Osteoblast (primary cell): ENCODE data around the gene ST3GAL2. TPM values are rescaled to one million over a fixed set of nuclear protein-coding genes. Genes with fewer than 3 reads are reported as not detected.
"Not testable (repeated sequence)": the region's sequence is repeated elsewhere in the genome, so short reads cannot be mapped to it uniquely, and the experiment has no call there.

Experiments used
- DNase-seq: peaks from one replicate; pipeline ENCODE4 v3.0.0; 2011; ENCODE audit warnings: low spot score, mixed read lengths; ENCODE audit not compliant: insufficient read length; ENCODE audit errors: missing footprints
- H2AFZ ChIP-seq: 2 replicates; pipeline ENCODE4 v1.6.0; 2011; ENCODE audit warnings: mild to moderate bottlenecking, low read length
- H3K27ac ChIP-seq: 2 replicates; pipeline ENCODE4 v1.5.1; 2011; ENCODE audit warnings: mild to moderate bottlenecking, low read depth, low read length, moderate library complexity
- H3K27me3 ChIP-seq: 2 replicates; pipeline ENCODE4 v1.6.0; 2012; ENCODE audit warnings: mild to moderate bottlenecking, control low read depth, inconsistent platforms, low read length, moderate library complexity; ENCODE audit not compliant: insufficient read depth
- H3K36me3 ChIP-seq: 2 replicates; pipeline ENCODE4 v1.5.1; 2011; ENCODE audit warnings: mild to moderate bottlenecking, low read length, control low read depth, moderate library complexity; ENCODE audit not compliant: insufficient read depth
- H3K4me1 ChIP-seq: 2 replicates; pipeline ENCODE4 v1.5.1; 2011; ENCODE audit warnings: mild to moderate bottlenecking, low read length, control low read depth, moderate library complexity; ENCODE audit not compliant: insufficient read depth
- H3K4me2 ChIP-seq: 2 replicates; pipeline ENCODE4 v1.6.0; 2011; ENCODE audit warnings: mild to moderate bottlenecking, low read length; ENCODE audit not compliant: insufficient read depth
- H3K4me3 ChIP-seq: fragments of 200-600 bp; sonication (generic); 3 replicates; pipeline ENCODE4 v1.5.1; 2012; ENCODE audit warnings: mild to moderate bottlenecking, low read length, inconsistent platforms; ENCODE audit not compliant: insufficient read depth
- H3K79me2 ChIP-seq: 2 replicates; pipeline ENCODE4 v1.6.0; 2012; ENCODE audit warnings: mild to moderate bottlenecking, low read length, control low read depth, inconsistent platforms; ENCODE audit not compliant: insufficient read depth
- H3K9me3 ChIP-seq: 2 replicates; pipeline ENCODE4 v1.5.1; 2011; ENCODE audit warnings: low read depth, low read length, control low read depth
- H4K20me1 ChIP-seq: 2 replicates; pipeline ENCODE4 v1.6.0; 2012; ENCODE audit warnings: mild to moderate bottlenecking, low read length, control low read depth; ENCODE audit not compliant: insufficient read depth
- total RNA-seq: library from RNA; depleted of rRNA; stranded (reverse); fragments of >200 nt; gene quantifications from 2 replicates; pipeline ENCODE4 v1.2.3, GENCODE V29; 2012
- TF ChIP-seq, protein P1 (sequence below): IDR thresholded peaks from 2 replicates; pipeline ENCODE4 v1.5.1; 2011; ENCODE audit warnings: mild to moderate bottlenecking, low read depth, low read length, moderate library complexity; ENCODE audit errors: extremely low read depth

Gene ST3GAL2
- total RNA-seq, 1 donor, result 22.4 TPM

DNA sequence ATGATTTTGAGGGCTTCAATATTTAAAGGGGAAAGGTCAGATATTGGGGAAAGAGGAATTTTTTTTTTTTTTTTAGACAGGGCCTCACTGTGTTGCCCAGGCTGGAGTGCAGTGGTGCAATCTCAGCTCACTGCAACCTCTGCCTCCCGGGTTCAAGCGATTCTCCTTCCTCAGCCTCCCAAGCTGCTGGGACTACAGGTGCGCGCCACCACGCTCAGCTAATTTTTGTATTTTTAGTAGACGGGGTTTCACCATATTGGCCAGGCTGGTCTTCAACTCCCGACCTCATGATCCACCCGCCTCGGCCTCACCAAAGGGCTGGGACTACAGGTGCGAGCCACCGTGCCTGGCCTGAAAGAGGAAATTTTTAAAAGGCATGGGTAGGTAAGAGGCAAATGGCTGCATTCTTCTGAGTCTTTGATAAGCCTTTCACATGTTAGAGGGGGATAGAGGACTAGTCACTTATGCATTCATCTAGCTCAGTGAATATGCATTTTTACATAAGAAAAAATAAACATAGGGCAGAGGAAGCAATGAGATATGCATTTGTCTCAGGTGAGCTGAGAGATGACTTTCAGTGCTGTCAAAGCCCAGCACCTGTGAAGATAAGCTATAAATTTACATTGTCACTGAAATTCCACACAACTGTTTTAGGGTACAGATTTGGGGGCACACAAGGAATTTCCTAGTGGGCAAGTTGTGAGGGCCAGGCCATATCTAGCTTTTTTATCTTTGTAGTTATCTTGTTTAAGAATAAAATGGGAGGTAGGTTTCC lies 14.4 kb upstream of the ST3GAL2 start:
- Histone ChIP-seq H3K9me3 (no peaks in the 10 kb centered on the region), H3K79me2 (peaks cover 9% of the 10 kb centered on the region), H2AFZ (peak overlapping the region; percentile 98), H3K4me3 (peak overlapping the region; percentile 97), H3K27me3 (no peaks in the 10 kb centered on the region), H3K4me2 (peak overlapping the region; percentile 99), H3K27ac (peak overlapping the region; percentile 97), H4K20me1 (no peaks in the 10 kb centered on the region), H3K4me1 (no peaks in the 10 kb centered on the region), H3K36me3 (no peaks in the 10 kb centered on the region)
- DNase-seq, result peak; percentile 48
- TF ChIP-seq, protein P1, sequence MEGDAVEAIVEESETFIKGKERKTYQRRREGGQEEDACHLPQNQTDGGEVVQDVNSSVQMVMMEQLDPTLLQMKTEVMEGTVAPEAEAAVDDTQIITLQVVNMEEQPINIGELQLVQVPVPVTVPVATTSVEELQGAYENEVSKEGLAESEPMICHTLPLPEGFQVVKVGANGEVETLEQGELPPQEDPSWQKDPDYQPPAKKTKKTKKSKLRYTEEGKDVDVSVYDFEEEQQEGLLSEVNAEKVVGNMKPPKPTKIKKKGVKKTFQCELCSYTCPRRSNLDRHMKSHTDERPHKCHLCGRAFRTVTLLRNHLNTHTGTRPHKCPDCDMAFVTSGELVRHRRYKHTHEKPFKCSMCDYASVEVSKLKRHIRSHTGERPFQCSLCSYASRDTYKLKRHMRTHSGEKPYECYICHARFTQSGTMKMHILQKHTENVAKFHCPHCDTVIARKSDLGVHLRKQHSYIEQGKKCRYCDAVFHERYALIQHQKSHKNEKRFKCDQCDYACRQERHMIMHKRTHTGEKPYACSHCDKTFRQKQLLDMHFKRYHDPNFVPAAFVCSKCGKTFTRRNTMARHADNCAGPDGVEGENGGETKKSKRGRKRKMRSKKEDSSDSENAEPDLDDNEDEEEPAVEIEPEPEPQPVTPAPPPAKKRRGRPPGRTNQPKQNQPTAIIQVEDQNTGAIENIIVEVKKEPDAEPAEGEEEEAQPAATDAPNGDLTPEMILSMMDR, result no peak

- DNase-seq, H3K4me1 ChIP-seq, H3K9me3 ChIP-seq, H3K36me3 ChIP-seq, H4K20me1 ChIP-seq, H3K27me3 ChIP-seq, H3K27ac ChIP-seq, H3K79me2 ChIP-seq, H3K4me2 ChIP-seq: not testable (repeated sequence)
- Histone ChIP-seq H3K4me3 (peak overlapping the region; percentile 37), H2AFZ (peak overlapping the region; percentile 62)
Measured at GRCh38 chr16:70451004-70451340, 12.1 kb upstream of the ST3GAL2 start.

- not testable (repeated sequence) for H3K27ac ChIP-seq, H3K4me2 ChIP-seq, H3K4me1 ChIP-seq, H3K9me3 ChIP-seq, DNase-seq, H4K20me1 ChIP-seq, H3K36me3 ChIP-seq, H2AFZ ChIP-seq, H3K27me3 ChIP-seq, H3K79me2 ChIP-seq
- H3K4me3 ChIP-seq, result peak overlapping the region; percentile 37
Measured at GRCh38 chr16:70450142-70451003, 11.5 kb upstream of the ST3GAL2 start.

GRCh38 chr16:70448075-70448474 lies 9.2 kb upstream of the ST3GAL2 start:
- no peak overlapping the region for H3K27ac ChIP-seq
- H3K4me3 ChIP-seq, result no peak overlapping the region
- no peak for DNase-seq
- H3K36me3 ChIP-seq, result no peaks in the 10 kb centered on the region
- no peaks in the 10 kb centered on the region for H4K20me1 ChIP-seq
- no peaks in the 10 kb centered on the region for H3K27me3 ChIP-seq
- H3K9me3 ChIP-seq, result no peaks in the 10 kb centered on the region
- no peak overlapping the region for H2AFZ ChIP-seq
- no peaks in the 10 kb centered on the region for H3K79me2 ChIP-seq
- TF ChIP-seq, protein P1, result no peak
- H3K4me1 ChIP-seq, result no peaks in the 10 kb centered on the region
- no peak overlapping the region for H3K4me2 ChIP-seq
